Epidermal melanocyte (primary cell): ENCODE measurements around the gene OLFM1.

Source experiments
- DNase-seq: peaks from one replicate; pipeline ENCODE4 v3.0.0; 2011; ENCODE audit warnings: low spot score; ENCODE audit not compliant: insufficient read length

The OLFM1 gene

DNA sequence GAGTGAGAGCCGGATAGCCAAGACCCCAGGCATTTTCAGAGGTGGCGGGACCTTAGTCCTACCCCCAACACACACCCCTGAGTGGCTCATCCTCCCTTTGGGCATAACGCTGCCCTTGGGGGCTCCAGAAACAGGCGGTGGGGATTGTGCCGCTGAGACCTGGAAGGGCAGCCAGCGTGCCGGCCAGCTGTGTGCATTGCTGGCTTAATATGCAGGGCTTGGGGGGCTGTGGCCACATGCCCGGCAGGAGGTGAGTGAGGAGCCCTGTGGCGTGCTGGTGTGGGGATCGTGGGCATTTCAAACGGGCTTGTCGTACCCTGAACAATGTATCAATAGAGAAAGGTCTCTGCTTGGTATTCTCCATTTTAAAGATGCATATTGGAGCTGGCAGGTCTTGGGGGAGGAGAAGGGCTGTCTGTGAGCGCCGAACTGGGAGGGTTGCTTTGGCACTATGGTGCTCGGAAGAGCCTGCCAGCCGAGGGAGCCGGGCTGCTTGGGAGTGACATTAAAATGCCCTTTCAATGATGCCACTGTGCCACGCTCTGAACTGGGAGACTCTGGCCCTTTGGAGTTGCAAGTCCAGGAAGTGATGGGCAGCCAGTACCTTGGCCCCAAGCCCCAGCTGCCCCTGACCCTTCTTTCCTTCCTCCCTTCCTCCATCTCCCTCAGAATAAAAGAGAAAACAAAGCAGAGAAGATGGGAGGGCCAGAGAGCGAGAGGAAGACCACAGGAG is 11.2 kb upstream of the OLFM1 start:
- DNase-seq = no peak

DNA sequence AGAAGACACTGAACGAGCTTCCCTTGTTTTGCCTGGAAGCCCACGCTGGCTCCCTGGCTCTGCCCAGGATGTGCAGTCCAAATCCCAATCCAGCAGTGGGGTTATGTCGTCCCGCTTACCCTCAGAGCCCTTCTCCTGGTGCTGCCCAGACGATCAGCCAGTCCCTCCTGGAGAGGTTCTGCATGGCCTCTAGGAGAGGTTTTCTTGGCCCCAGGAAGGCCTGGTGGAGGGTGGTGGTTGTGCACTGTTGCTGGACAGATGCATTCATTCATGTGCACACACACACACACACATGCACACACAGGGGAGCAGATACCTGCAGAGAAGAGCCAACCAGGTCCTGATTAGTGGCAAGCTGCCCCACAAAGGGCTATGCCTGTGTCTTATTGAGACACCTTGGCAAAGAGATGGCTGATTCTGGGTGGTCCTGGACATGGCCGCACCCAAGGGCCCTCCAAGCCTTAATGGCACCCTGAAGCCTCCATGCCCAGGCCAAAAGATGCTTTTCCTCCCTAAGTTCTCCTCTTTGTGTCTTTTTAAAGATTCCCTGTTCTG is 10.5 kb upstream of the OLFM1 start:
- DNase-seq = no peak

DNA sequence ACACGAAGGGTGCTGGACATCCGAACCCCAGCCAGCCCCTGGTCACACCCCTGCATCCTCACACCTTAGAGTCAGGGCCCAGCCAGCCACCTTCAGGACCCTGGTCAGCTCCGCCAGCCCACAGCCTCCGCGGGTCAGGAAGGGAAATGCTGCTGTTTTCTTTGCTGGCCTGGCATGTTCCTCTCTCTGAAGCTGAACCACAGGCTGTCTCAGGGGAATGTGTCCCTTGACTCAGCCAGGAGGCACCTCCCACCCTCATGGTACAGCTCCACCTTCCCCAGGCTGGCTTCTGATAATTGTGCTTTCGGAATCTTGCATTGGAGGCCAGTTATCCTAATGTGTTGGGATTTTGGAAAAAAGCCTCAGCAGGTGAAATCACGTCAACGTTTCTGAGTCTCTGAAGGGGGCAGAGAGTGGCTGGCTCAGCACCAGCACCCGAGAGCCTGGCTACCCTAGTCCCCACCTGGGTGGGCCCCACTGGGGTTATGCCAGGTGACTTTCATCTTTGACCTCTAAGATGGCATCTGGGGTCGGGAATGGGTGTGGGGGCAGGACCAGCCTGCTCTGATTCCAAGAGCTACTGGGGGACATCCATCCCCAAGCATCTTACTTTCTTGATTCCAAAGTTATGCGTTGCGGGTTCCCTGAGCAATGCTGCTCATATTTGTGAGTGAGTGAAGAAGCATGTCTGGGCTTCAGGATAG is 9.8 kb upstream of the OLFM1 start:
- no peak for DNase-seq

DNA sequence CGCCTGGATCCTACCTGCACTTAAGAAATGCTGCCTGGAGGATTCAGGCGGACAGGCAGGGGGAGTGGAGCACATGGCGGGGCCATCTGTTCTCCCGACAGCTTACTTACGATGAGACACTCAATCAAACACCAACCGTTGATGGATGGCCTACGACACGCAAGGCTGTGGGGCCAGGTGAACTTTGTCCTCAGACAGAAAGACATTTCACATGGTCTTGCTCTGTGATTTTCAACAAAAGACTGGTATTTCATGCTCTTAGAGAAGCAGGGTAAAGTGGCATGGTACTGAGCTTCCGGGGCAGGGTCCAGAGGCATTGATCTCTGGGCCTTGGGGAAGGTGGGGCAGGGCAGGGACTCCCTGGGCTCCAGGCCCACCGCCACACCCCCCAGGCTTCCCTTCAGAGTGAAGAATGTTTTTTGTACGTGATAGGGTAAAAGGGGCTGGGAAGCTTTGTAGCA is 9.1 kb upstream of the OLFM1 start:
- no peak for DNase-seq

DNA sequence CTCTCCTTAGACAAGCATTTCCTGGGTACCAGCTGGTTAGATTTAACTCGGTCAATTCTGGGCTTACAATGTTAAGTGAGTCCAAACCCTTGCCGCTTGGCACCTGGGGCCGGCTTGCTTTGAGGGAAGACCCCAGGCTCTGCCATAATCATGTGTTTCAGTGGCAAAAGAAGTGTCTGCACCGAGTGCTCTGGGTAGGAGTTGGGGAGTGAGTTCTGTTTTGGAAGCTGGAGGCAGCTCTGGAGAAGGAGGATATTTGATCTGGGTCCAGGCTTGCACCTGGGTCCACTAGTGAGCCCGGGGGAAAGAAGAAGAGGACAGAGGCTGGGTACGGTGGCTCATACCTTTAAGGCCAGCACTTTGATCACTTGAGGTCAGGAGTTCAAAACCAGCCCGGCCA is 8.4 kb upstream of the OLFM1 start:
- DNase-seq = no peak

DNA sequence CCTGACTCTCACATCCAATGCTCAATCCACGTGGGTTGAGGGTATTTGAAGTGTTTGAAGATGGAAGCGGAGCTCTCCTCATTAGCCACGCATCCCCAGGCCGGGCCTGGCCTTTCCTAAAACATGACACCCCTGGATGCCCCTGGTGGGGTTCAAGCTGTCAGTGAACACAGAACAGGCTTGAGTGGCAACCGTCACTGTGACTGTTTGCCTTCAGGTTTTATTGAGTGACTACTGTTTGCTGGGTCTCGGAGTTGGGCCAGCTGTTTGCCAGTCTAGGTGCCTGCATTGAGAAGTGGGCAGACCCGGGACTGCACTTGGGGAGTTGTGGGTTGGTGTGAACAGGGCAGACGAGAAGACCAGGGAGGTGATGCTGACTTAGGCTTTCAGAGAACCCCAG is 7.8 kb upstream of the OLFM1 start:
- DNase-seq = no peak

DNA sequence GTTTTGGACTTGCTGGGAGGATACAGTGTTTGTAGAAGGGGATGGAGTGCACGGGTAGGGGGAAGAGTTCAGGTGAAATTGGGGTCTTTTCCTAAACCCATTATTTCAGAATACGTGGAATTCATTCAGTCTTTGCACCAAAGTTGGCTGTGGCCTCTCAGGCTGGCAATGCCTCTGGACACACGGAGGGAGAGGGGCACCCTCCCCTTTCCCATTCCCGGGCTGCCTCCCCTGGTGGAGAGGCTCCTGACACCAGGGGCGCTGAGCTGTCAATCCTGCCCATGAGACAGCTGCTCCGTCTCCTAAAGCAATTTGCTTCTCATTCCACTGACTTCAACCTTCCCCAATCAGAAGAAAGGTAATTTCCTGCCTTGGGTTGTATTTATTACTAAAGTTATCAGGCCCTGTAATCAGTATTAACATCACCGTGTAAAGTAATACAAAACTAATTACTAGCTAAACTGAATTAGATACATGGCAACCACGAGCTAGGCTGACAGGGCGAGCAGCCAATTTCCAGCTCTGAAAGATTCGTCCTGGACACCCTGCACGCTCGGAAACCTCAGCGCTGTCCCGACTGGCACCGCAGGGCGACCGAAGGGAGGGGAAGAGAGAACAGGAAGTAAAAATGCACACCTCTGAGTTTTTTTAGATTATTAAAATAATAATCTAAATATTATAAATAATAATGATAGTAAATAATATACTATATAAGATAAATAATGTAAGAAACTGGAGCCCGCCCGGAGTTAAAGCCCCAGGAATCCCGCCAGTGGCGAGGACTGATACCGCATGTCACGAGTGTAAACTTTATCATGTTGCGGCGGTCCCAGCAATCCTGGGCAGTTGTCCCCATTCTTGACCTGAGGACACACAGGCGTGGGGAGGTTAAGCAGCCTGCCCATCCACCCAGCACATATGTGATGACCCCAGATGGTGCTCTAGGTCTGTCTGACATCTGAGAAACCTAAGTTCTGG is 6.9 kb upstream of the OLFM1 start:
- DNase-seq = no peak

DNA sequence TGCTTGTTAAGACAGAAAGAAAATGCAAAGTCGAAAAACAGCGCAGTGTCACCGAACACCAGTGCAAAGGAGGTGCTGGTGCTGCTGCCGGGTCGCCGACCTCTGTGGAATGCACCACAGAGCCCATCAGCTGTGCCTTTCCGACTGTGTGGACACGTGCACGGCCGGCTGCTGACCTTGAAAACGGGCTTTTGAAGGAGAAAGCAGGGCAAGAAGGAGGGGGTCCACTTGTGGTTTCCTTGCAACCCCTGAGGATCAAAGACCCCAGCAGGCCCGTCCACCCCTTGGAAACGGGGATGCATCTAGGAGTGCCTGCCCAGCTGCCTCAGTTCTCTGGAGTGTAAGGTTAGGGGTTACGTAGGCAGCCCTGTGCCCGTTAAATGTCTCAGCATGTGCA is 6.2 kb upstream of the OLFM1 start:
- no peak for DNase-seq

DNA sequence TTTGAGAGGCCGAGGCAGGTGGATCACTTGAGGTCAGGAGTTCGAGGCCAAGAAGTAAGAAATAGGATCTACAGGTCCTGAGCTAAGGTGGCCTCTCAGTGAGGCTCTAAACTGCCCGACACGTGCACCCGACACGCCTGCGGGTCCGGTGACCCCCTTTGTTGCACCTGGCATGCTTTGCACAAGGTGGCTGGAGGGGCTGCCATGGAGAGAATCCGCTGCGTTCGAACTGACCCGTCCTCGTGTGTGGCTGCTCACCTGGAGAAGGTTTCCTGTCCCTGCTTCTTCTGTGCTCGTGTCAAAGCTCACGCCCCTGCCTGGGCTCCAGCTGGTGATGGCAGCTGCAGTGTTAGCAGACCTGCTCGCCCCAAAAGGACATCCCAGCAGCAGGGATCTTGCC is 5.7 kb upstream of the OLFM1 start:
- no peak for DNase-seq

DNA sequence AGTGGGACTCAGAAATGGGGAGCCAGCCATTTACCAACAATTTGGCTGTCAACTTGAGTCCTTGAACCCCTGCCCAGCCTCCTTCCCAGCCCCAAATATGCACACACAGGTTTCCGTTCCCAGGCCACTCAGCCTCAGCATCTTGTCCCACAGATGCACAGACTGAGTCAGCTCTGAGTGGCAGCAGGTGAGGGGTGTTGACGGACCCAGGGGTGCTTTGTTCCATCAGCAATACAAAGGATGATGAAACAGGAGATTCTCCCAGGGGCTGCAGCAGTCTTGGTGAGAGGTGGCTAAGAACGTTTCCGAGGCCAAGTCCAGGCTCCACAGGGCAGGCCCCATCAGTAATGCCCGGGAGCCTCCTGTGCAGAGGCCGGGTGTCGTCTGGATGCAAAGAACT is 4.9 kb upstream of the OLFM1 start:
- no peak for DNase-seq

DNA sequence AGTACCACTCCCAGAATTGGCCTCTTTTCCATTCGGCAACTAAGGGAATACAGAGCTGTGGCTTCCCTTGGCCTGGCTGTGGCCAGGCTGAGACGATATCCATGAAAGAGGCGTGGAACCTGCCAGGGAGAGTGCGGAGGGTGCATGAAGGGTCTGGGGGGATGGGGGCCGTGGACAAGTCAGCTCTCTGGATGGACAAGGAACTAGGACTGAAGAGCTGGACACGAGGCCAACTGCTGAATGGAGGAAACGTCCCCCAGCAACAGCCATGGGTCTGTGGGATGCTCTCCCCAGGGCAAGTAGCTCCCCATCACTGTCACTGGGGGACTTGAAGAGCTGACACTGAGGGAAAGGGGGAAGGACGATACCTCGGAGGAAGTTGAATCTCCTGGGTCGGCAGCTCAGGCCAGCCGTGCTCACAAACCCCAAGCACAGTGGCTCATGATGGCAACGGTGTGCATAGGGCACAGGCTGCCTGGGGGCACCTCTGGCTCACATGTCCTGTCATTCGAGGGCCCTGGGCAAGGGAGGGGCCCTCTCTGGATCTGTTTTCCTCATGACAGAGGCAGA is 4.1 kb upstream of the OLFM1 start:
- DNase-seq = no peak

DNA sequence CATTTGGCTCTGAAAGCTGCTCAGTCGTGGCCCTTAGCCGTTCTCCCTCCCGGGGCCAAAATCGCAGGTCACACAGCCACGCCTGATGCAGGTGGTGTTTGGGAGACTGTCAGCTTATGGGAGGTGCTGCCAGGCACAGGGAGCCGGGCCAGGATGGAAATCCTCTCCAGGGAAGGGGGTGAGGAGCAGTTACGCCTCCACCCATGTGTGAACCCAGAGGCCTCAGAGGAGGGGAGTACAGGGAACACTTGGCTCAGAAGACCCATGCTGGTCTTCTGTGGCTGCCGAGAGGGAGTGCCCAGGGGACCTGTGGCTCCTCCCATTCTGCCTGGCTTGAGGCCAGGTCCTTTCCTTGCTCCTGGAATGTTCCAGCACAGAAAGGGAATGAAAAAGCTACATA is 3.6 kb upstream of the OLFM1 start:
- DNase-seq = no peak

DNA sequence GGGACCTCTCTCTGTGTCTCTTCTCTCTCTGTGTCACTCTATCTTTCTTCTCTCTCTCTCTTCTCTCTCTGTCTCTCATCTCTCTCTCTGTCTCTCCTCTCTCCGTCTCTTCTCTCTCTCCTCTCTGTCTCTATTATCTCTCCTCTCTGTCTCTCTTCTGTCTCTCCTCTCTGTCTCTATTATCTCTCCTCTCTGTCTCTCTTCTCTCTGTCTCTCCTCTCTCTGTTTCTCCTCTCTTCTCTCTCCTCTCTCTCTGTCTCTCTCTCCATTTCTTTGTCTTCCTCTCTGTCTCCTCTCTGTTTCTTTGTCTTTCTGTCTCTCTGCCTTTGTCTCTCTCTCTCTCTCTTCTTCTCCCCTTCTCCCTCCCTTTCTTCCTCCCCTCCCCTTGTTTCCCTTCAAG is 3.2 kb upstream of the OLFM1 start:
- DNase-seq = no peak

DNA sequence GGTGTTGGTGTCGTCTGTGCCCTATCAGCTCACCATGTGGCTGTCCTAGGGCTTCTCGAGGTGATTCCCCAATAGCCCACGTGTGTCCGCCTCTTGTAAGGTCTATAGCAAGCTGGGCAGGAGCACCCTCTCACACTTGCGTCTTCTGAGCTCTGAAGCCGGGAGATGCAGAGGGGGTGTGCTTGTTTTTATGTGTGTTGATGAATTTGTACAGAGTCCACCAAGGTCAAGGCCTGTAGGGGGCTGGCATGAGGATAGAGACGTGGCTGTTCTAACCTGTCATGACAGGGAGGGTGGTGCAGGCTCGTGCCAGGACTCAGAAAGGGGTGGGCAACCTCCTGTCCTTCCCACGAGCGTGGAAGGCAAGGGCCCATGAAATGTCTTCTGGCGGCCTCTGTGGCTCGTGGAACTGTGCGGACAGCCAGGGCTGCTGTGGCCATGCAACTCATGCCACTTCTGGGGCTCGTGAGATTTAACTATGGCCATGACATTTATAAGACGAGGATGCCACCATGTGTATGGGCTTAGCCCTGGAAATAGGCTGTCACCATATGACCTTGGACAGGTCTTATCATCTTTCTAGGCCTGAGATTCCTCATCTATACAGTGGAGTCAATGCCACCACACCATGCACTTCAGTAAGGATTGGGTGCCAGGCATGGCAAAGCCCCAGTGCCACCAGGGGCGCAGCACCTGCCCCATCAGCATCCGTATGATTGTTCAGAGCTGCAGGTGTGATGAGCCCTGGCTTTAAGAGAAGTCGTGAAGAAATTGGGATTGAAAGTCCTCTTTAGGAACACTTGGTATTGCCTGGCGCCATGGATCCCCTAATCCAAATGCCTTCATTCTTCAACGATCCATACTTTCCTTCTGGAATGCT is 2.3 kb upstream of the OLFM1 start:
- DNase-seq = no peak

DNA sequence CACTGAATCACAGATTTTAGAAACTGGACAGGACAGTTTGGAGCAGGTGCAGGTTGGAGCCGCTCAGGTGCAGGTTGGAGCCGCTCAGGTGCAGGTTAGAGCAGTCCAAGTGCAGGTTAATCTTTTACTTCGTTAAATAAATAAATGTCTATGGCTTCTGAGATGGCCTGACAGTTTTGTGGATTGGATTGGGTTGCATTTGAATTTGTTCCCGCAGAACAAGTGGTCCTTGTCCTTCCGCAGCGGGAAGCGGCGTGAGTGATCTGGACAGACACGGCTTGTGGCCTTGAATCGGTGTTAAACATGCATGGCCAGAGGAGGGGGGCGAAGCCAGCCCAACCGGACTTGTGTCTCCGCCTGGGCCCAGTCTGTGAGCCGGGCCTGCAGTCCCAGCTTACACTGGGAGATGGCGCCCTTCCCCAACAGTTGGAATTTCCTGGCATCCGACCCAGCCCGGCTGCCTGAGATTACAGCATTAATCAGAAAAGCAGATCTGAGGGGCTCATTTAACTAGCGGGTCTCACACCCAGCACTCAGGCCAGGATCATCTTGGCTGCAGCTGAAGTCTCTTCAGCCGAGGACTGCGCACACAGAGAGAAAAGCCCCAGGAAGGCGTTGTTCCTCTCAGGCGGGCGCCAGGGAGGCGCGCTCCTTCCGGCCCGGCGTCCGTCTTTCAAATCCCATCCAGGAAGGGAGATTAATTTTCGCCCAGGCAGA is 1.5 kb upstream of the OLFM1 start:
- DNase-seq = peak; percentile 80

DNA sequence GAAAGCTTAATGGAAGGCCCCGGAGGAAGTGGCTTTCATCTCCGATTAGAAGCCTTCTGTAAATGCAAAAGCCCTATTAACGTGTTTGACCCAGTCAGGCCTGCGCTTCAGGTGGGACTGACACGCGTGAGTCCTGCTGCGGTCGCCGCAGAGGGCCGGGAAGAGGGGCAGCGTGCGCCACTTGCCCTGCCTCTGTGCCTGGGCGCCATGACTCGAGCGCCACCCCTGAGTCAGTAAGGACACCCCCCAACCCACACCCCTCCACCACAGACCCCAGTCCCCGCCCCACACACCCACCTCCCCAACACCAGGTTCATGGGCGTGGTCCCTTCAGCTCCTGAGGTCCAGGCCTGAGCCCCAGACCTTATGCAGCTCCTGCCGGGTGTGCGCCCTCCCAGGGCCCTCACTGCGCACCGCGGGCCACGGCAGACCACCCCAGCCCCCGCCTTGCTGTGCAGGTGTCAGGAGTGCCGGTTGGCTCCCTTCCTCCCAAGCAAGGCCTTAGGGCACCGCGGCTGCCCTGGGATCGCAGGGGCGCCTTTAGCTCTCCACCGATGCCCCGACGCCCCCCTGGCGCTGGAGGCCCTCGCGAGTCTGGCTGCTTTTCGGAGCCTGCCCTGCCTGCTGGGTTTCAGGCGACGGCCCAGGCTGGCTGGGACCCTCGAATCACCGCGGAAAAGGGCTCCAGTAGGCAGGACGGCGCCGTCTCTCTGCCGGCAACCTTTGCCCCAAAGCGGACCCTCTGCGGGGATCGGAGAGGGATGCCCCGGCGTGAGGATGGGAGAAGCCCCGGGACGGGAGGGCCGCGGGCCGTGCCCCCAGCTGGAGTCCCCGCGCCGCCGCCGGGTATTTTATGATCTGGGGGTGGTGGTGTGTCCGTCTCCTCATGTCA is 625 bp upstream of the OLFM1 start:
- DNase-seq = no peak

DNA sequence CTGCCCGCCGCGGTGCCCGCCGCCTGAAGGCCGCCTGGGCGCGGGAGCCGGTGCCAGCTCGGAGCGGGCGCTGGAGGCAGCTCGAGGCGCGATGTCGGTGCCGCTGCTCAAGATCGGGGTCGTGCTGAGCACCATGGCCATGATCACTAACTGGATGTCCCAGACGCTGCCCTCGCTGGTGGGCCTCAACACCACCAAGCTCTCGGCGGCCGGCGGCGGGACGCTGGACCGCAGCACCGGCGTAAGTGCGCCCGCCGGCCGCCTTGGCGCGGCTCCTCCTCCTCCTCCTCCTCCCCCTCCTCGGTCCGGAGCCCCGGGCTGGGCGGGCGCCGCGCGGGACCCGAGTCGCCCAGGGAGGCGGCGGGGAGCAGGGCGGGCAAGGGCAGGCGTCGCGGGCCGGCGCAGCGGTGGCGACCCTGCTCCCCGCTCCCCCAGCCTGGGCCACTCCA is 455 bp downstream of the OLFM1 start:
- no peak for DNase-seq

DNA sequence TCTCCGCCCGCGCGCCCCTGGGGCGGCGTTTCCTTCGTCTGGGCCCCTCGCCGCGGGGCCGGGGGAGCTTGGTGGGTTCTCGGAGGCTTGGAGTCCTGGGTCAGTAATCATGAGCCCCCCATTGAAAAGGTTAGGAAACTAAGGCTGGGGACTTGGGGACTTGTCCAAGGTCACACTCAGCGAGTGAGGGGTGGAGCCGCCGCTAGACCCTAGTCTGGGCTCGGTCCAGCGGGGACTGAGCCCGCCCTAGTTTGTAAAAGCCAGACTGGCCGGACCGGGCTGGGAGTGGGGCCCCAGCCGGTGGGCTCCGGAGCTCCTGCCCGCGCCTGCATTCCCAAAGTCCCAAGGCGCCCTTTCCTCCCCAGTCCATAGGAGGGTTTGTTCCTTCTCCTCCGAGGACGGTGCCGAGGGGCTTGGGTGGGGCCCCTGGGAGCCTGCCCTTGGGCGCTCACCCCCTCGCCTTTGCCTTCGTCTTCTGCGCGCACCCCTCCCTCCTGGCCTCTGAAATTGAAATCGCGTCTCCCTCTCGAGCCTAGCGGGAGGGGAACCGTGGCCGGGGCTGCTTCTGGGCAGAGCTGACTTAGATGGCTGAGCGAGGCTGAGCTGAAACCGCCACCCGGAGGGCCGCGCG is 995 bp downstream of the OLFM1 start:
- DNase-seq = no peak
